Measurements from ENCODE around the gene KISS1R.
A peak's percentile ranks its signal among the peaks of the same experiment; 100 is the strongest.

KISS1R gene

GRCh38 chr19:958967-959855 lies 42.1 kb downstream of the KISS1R start:
- Histone ChIP-seq H3K27ac (ENCODE audit: extremely low read depth, low read depth, low read length) (no peak overlapping the region), H3K4me1 (ENCODE audit: control insufficient read depth, insufficient read depth, low read length) (no peaks in the 10 kb centered on the region), H3K4me3 (ENCODE audit: low read depth, low read length) (no peak overlapping the region), H3K9me3 (ENCODE audit: control insufficient read depth, insufficient read depth, low read depth, low read length) (no peaks in the 10 kb centered on the region), H3K36me3 (ENCODE audit: control insufficient read depth in 2 of 2, insufficient read depth in 1 of 2, low read length in 2 of 2) (peaks cover 0 to 25% of the 10 kb centered on the region in 2 experiments; a peak in 1 of 3 replicates)
- ChIA-PET CTCF (interaction anchor here (0.6 to 0.9 kb wide), 2 partner anchors 15 to 23 kb away, joined by 3 read pairs; no protein-coding TSS in a partner anchor), POLR2A (no interaction called here)
- no peak for TF ChIP-seq ZNF777 (tag by site-specific recombination; IDR thresholded peaks at IDR 0.05; ENCODE audit: borderline replicate concordance)
- peak; percentile 56; the same call in 1 of the 2 replicates for TF ChIP-seq ZNF449 (tag by site-specific recombination; IDR thresholded peaks at IDR 0.05)
- peak; percentile 90 for TF ChIP-seq ZFHX2 (tag by site-specific recombination; conservative IDR thresholded peaks at IDR 0.05)
- peak; percentile 53; the same call in 1 of the 2 replicates for TF ChIP-seq KLF1 (tag by site-specific recombination; IDR thresholded peaks at IDR 0.05)
- peak; percentile 59; the same call in 1 of the 2 replicates for TF ChIP-seq ZNF18 (tag by site-specific recombination; IDR thresholded peaks at IDR 0.05)
- peak; percentile 42; the same call in 1 of the 2 replicates for TF ChIP-seq KLF17 (tag by site-specific recombination; IDR thresholded peaks at IDR 0.05)
- TF ChIP-seq ZNF596 (tag by site-specific recombination; IDR thresholded peaks at IDR 0.05) = no peak
- peak; percentile 91 for TF ChIP-seq ZNF121 (tag by site-specific recombination; IDR thresholded peaks at IDR 0.05)
- no peak for TF ChIP-seq ZSCAN4 (tag by site-specific recombination; IDR thresholded peaks at IDR 0.05)
- TF ChIP-seq EGR2 (tag by site-specific recombination; IDR thresholded peaks at IDR 0.05; ENCODE audit: low read depth) = peak; percentile 83

- H3K4me3 ChIP-seq (ENCODE audit: low read depth, low read length) = no peak overlapping the region
- POLR2A ChIA-PET = no interaction called here
- H3K9me3 ChIP-seq (ENCODE audit: control insufficient read depth, insufficient read depth, low read depth, low read length) = no peaks in the 10 kb centered on the region
- H3K36me3 ChIP-seq (ENCODE audit: control insufficient read depth in 2 of 2, insufficient read depth in 1 of 2, low read length in 2 of 2) = peaks cover 0 to 34% of the 10 kb centered on the region in 2 experiments; a peak in 1 of 3 replicates
- no peak overlapping the region for H3K27ac ChIP-seq (ENCODE audit: extremely low read depth, low read depth, low read length)
- CTCF ChIA-PET = interaction anchor here (0.6 to 0.9 kb wide), 2 partner anchors 16 to 24 kb away, joined by 3 read pairs; no protein-coding TSS in a partner anchor
- H3K4me1 ChIP-seq (ENCODE audit: control insufficient read depth, insufficient read depth, low read length) = no peaks in the 10 kb centered on the region
- TF ChIP-seq GLIS2 (tag by site-specific recombination; IDR thresholded peaks at IDR 0.05) (peak; percentile 39), ZNF16 (tag by site-specific recombination; IDR thresholded peaks at IDR 0.05; ENCODE audit: low read depth) (no peak), ZBTB21 (tag by site-specific recombination; IDR thresholded peaks at IDR 0.05) (no peak), ZNF792 (tag by site-specific recombination; IDR thresholded peaks at IDR 0.05) (no peak), PATZ1 (tag by site-specific recombination; IDR thresholded peaks at IDR 0.05) (0 out of 2 replicates have a peak, but pooled peaks have one; percentile 13), ZNF335 (tag by site-specific recombination; conservative IDR thresholded peaks at IDR 0.05) (no peak), ZSCAN16 (tag by site-specific recombination; IDR thresholded peaks at IDR 0.05) (no peak), WT1 (tag by site-specific recombination; IDR thresholded peaks at IDR 0.05) (no peak), ZNF518A (tag by site-specific recombination; conservative IDR thresholded peaks at IDR 0.05; ENCODE audit: low read depth) (no peak), OVOL3 (tag by site-specific recombination; IDR thresholded peaks at IDR 0.05) (no peak), ZNF221 (tag by site-specific recombination; IDR thresholded peaks at IDR 0.05; ENCODE audit: borderline replicate concordance) (no peak)
Observed at GRCh38 chr19:960020-960419, 42.9 kb downstream of the KISS1R start.

All from HEK293 (cell line).